Measurements from ENCODE around the gene SLC30A2. TPM values are rescaled to one million over a fixed set of nuclear protein-coding genes. Genes with fewer than 3 reads are reported as not detected.

The SLC30A2 gene
- total and polyA plus RNA-seq, 9 of the 15 experiments (the other 6 are each of a cell fraction or from before 2014, with no cell fraction given): 0.01 to 0.18 (median 0.06) TPM; not detected in 3

- TF ChIP-seq IRF2 (CRISPR knock-in tag; IDR thresholded peaks at IDR 0.05) (no peak), RBM25 (IDR thresholded peaks at IDR 0.05; ENCODE audit: low read depth, low read length, severe bottlenecking) (peak; percentile 73), PRPF4 (IDR thresholded peaks at IDR 0.05; ENCODE audit: insufficient read depth, low read depth, low read length, poor library complexity, severe bottlenecking) (no peak), KDM4B (IDR thresholded peaks at IDR 0.05; ENCODE audit: borderline replicate concordance in 2 of 2, low read depth in 1 of 2) (no peak), E4F1 (CRISPR knock-in tag; IDR thresholded peaks at IDR 0.05; ENCODE audit: borderline replicate concordance) (no peak), ZFX (CRISPR knock-in tag; IDR thresholded peaks at IDR 0.05) (no peak), ATF2 (CRISPR knock-in tag; IDR thresholded peaks at IDR 0.05) (no peak), OTX1 (CRISPR knock-in tag; IDR thresholded peaks at IDR 0.05) (no peak), TAL1 (IDR thresholded peaks at IDR 0.05) (no peak), CTCFL (IDR thresholded peaks at IDR 0.05; ENCODE audit: borderline replicate concordance, insufficient read depth, low read depth, low read length, poor library complexity, severe bottlenecking) (no peak), ZNF445 (CRISPR knock-in tag; IDR thresholded peaks at IDR 0.05; ENCODE audit: low read depth) (no peak), CHD4 (IDR thresholded peaks at IDR 0.05; ENCODE audit: insufficient read depth, insufficient replicate concordance, low read depth, low read length, poor library complexity, severe bottlenecking) (peak; percentile 46), GTF2E2 (tag; IDR thresholded peaks at IDR 0.05) (no peak), FUS (optimal IDR thresholded peaks at IDR 0.05; ENCODE audit: low read depth, low read length) (no peak), ILK (tag; IDR thresholded peaks at IDR 0.05; ENCODE audit: borderline replicate concordance, low read depth) (no peak), ZNF146 (CRISPR knock-in tag; IDR thresholded peaks at IDR 0.05; ENCODE audit: unreplicated experiment) (no peak), ETV5 (CRISPR knock-in tag; IDR thresholded peaks at IDR 0.05; ENCODE audit: low read depth) (0 out of 2 replicates have a peak, but pooled peaks have one; percentile 40), BRD4 (IDR thresholded peaks at IDR 0.05) (no peak), CBX2 (IDR thresholded peaks at IDR 0.05; ENCODE audit: insufficient read depth, low read length, poor library complexity, severe bottlenecking) (no peak)
Measured at GRCh38 chr1:26029864-26030481, 15.9 kb downstream of the SLC30A2 start (continued).
